Gastrocnemius medialis (tissue), 4 donors: ENCODE measurements around the gene STEEP1.

Experiments
- POLR2A ChIP-seq, 2 donors: fragments of 450-650 bp; IDR thresholded peaks; one replicate each; pipeline ENCODE4 v1.6.1; 2017; ENCODE audit warnings: antibody characterized with exemption in 2 of 2, mild to moderate bottlenecking in 2 of 2, moderate library complexity in 2 of 2
- TF ChIP-seq, protein P1 (sequence below), 5 experiments: fragments of 450-650 bp in 3 of 5; fragments of 200-600 bp in 2 of 5; sonication (generic) in 2 of 5; IDR thresholded peaks in 4 of 5; conservative IDR thresholded peaks in 1 of 5; 1 replicate in 4 of 5; 2 replicates in 1 of 5; pipeline ENCODE4 v1.5.1; 2016 to 2019; ENCODE audit warnings: antibody characterized with exemption in 5 of 5, mild to moderate bottlenecking in 3 of 5, moderate library complexity in 3 of 5

GRCh38 chrX:119505945-119506344 is 59.3 kb downstream of the STEEP1 start:
- TF ChIP-seq, protein P1, sequence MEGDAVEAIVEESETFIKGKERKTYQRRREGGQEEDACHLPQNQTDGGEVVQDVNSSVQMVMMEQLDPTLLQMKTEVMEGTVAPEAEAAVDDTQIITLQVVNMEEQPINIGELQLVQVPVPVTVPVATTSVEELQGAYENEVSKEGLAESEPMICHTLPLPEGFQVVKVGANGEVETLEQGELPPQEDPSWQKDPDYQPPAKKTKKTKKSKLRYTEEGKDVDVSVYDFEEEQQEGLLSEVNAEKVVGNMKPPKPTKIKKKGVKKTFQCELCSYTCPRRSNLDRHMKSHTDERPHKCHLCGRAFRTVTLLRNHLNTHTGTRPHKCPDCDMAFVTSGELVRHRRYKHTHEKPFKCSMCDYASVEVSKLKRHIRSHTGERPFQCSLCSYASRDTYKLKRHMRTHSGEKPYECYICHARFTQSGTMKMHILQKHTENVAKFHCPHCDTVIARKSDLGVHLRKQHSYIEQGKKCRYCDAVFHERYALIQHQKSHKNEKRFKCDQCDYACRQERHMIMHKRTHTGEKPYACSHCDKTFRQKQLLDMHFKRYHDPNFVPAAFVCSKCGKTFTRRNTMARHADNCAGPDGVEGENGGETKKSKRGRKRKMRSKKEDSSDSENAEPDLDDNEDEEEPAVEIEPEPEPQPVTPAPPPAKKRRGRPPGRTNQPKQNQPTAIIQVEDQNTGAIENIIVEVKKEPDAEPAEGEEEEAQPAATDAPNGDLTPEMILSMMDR (IDR thresholded peaks at IDR 0.05 in 4 of 5, conservative IDR thresholded peaks at IDR 0.05 in 1 of 5): no peak
- no peak for TF ChIP-seq POLR2A (IDR thresholded peaks at IDR 0.05)
